ENCODE measurements around the gene MTPN.
A peak's percentile ranks its signal among the peaks of the same experiment; 100 is the strongest.

The MTPN gene

GRCh38 chr7:135922263-135922662 is 54.9 kb downstream of the MTPN start:
- no peak for DNase-seq

DNA sequence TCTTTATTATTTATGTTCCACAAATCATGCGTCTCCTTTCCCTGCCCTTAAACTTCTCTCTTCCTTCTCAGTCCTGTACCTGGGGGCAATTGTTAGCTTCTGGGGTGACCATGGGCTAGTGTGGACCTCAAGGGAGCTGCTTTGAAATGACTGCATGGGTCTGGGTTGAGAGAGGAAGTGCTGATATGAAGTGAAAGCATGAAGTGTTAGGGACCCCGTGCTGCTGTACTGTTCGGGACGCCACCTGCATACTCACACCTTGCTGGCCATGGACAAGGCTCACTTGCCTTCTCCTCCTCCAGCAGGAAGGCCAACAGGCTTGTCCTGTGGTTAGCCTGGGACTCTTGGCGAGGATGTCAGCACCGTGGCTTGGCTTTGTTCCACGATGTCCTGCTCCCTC is 56.7 kb downstream of the MTPN start:
- DNase-seq: no peak

- peak; percentile 52 for DNase-seq
Observed at GRCh38 chr7:135919071-135919841, 57.9 kb downstream of the MTPN start.

GRCh38 chr7:135918134-135918533 is 59.0 kb downstream of the MTPN start:
- no peak for DNase-seq

GRCh38 chr7:135917721-135918120 is 59.4 kb downstream of the MTPN start:
- DNase-seq: no peak

DNA sequence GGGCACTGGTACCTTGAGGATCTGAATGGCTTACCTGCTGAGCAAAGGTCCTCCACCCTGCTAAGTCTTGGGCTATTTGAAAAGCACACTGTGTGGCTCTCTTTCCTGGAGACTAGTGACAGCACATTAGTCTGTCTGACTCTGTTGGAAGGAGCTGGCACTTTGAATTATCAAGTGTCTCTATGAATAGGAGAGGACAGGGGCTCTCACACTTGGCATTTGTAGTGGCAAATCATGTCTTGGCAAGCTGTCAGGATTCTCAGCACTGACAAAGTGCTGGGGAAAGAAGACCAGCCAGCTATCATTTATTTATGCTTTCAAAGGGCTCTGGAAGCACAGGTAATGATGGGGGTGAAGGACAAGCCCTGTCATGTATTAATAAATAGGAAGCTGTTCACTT is 62.8 kb downstream of the MTPN start:
- peak; percentile 18 for DNase-seq

- DNase-seq: no peak
Observed at GRCh38 chr7:135913404-135913803, 63.8 kb downstream of the MTPN start.

DNA sequence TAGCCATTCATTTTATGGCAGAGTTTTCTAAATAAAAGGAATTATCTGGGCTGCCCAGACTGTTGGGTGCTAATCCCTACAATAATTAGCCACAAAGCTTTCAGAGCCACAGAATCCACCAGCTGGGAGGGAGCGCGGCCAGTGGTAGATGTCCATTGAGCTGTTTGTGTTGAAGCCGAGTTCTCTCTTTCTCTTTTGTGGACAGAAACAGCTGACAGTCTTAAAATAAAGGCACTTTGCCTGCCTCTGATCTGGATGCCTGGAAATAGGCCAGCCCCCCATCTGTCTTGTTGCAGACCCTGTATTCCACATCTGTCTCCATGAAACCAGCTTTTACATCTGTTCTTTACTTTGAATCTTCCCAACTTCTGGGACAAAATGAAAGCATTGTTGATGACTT is 66.1 kb downstream of the MTPN start:
- no peak for DNase-seq

GRCh38 chr7:135910393-135911036 is 66.6 kb downstream of the MTPN start:
- DNase-seq: no peak

DNA sequence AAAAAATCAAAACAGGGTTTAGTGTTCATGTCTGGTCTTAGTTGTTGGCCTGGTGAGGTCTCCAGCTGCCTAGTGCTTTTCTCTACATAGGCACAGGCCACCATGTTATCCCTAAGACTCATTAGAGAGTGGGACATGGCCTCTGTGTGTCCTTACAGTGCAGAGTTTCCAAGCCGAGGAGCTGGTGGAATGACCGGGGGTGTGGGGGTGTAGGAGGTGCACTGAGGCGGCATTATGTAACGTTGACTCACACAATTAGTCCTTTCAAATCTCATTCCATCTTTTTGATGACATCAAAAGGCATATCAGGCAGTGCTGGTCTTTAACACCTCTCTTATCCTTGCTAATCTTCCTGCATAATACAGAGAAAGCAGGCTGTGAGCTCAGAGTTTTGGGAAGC is 71.3 kb downstream of the MTPN start:
- DNase-seq: no peak

DNA sequence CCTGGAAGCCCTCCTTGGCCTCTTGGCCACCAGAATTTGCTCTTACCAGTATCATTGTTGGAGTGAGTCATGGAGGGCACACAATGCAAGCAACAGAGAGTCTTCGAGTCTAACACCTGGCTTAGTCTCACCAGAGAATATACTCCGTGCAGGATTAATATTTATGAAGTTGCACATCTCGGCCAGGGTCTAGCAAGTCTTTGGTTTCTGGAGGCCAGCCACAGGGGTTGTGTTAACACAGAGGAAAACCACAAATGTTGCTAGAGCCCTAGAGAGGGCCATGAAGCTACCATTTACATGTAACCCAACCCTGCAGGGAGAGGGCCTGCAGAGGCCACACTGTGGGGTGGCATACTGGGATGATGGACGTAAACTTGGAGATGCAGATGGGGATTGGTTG is 71.8 kb downstream of the MTPN start:
- DNase-seq: no peak

GRCh38 chr7:135904282-135904681 is 72.9 kb downstream of the MTPN start:
- DNase-seq: no peak

DNA sequence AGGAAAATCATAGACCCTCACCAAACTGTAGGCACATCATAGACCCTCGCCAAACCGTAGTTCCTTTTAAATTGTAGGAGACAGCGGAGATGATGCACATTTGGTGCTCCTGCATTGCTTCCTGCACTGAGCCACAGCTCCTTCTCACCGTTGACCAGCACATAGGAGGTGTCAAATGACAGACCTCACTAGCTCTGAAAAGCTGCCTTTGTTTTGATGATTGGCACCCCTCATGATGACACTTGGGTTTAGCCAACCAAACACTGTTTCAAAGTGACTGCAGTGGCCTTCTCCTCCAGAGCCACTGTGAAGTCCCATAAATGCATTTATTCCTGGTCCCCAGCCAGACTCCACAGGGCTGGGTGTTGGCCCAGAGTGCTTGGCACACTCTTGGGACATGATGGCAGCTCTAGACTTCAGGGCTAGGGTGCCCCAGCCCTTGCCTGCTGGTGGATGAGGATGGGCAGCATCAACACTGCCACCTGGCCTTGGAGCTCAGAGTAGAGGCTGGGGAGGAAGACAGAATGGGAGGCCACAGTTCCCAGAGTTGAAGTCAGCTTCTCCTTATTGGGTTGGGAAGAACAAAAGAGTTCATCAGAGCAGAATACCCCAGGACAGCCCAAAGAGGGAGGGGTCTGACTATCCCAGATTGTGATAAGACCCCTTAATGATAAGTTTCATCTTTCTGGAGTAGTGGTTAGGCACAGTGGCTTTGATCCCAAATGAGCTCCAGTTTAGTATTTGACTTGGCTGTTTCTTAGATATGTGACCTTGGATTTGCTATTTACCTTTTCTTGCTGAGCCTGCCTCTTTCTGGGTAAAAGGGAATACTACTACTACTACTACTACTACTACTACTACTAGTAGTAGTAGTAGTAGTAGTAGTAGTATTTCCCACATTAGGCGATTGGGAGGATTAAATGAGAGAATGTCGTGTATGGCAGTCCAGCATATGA is 75.3 kb downstream of the MTPN start:
- DNase-seq: peak; percentile 65

DNA sequence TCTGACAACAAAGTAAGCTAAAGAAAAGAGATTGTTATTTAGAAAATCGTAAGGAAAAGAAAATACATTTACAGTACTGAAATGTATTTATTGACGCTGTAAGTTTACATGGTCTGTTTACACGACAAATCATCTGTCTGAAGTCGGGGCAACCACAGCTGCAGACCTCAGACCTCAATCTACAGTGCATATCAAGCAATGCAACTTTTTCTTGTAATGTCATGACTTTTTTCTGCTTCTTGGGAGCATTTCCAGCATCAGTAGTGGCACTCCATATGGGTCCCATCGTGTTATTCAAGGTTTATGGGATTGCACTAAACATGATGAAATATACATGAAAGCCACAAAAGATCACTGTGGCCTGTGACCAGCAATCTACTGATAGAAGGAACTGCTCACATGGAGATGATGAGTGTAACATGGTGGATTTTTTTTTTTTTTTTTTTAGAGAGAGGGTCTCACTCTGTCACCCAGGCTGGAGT is 77.1 kb downstream of the MTPN start:
- no peak for DNase-seq

GRCh38 chr7:135899458-135900064 is 77.6 kb downstream of the MTPN start:
- DNase-seq: no peak

DNA sequence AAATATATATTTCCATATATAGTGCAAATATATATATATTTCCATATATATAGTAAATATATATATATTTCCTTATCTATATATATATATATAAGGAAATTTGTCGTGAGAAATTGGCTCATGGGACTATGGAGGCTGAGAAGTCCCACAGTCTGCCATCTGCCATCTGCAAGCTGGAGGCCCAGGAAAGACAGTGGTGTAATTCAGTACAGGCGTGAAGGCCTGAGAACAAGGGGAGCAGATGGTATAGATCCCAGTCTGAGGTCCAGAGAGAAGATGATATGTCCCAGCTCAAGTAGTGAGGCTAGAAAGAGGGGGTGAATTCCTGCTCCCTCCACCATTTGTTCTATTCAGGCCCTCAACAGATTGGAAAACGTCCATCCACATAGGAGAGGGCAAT is 78.9 kb downstream of the MTPN start:
- DNase-seq: no peak

DNA sequence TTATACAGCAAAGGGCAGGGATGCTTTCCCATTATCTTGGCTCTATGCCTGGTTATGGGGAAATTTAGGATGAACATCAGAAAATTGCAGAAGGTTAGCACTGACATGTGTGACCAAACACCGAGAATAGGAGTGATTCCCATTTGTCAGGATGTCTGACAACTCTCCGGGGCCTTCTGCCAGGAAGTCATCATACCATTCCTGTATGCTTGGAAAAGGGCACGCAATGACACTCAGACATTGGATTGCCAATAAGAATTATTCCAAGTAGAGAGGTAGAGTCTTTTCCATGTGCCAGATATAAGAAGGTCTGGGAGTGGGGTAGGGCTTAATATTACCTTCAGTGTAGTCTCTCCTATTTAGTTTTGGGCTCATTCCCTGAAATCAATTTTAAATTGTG is 82.3 kb downstream of the MTPN start:
- DNase-seq: no peak

DNA sequence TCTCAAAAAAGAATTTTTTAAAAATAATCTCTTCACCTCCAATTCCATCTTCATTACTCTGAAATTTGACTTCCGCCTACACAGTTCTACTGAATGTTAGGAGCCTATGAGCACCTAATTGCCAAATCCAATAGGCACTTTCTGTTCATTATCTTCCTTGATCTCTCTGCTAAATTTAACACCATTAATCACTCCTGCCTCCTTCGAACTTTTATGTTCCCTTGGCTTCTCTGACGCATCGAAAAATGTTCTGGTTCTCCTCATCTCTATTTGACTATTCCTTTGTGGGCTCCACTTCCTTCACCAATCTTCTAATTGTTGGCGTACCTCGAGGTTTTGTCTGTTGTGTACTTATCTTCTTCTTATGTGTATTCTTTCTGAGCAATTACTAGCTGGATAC is 87.3 kb downstream of the MTPN start:
- no peak for DNase-seq

- no peak for DNase-seq
Observed at GRCh38 chr7:135888740-135889139, 88.4 kb downstream of the MTPN start.

DNA sequence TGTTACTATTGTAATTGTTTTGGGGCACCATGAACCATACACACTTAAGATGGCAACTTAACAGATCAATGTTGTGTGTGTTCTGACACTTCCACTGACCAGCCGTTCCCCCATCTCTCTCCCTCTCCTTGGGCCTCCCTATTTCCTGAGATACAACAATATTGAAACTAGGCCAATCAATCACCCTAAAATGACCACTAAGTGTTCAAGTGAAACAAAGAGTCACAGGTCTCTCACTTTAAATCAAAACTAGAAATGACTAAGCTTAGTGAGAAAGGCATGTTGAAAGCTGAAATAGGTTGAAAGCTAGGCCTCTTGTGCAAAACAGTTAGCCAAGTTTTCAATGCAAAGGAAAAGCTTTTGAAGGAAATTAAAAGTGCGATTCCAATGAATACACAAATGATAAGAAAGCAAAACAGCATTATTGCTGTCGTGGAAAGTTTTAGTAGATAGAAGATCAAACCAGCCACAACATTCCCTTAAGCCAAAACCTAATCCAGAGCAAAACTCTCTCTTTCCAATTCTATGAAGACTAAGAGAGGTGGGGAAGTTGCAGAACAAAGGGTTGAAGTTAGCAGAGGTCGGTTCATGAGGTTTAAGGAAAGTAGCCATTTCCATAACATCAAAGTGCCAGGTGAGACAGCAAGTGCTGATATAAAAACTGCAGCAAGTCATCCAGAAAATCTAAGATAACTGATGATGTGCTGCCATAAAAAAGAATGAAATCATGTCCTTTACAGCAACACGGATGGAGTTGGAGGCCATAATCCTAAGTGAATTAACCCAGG is 90.6 kb downstream of the MTPN start:
- DNase-seq: no peak

- no peak for DNase-seq
Observed at GRCh38 chr7:135884495-135885232, 92.5 kb downstream of the MTPN start.
